Activated CD4-positive, alpha-beta T cell treated with anti-CD3 and anti-CD28 coated beads, Interleukin-2, Interleukin-4, amounts not matched to agents 100 ng/mL and 50 ng/mL, durations not matched to agents 16 hours and 8 hours (primary cell): ENCODE data around the gene LTO1.

Experiments used
- DNase-seq: peaks from one replicate; pipeline ENCODE4 v3.0.0-alpha.2; 2020; ENCODE audit warnings: low spot score

LTO1 gene

DNA sequence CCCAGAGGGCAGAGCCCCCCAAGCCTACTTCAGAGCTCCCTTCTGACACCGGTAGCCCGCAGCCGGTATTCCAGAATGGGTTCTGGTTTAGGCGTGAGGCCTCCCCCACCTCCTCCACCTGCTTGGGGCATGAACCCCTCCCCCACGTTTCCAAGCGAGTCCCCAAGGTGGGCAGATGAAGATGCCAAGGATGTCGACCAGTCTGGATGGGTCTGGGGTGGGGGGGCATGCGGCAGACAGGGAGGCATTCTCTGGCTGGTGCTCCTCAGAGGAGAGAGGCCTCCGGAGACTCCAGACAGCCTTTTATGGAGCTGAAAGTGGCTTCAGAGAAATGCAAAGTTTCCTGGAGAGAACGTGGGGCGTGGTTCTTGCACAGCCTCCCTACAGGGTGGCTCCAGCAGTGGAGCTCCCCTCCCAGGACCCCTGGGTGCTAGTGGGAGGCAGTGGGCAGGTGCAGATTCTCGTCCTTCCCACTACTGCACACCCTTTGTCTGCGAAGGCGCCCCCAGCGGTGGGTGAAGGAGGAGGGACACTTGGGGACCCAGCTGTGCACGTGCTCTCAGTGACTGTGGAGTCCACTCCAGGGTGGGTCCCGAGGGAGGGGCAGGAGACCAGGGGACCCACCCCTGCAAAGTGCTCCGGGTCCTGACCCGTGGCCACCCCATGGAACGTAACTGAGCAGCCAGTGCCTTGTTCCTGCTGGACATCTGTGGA lies 30.0 kb downstream of the LTO1 start:
- DNase-seq = no peak

- no peak for DNase-seq
Measured at GRCh38 chr11:69644071-69644961, 30.8 kb downstream of the LTO1 start.

GRCh38 chr11:69643646-69644045 lies 31.5 kb downstream of the LTO1 start:
- no peak for DNase-seq

GRCh38 chr11:69642913-69643632 lies 32.1 kb downstream of the LTO1 start:
- peak; percentile 68 for DNase-seq

DNA sequence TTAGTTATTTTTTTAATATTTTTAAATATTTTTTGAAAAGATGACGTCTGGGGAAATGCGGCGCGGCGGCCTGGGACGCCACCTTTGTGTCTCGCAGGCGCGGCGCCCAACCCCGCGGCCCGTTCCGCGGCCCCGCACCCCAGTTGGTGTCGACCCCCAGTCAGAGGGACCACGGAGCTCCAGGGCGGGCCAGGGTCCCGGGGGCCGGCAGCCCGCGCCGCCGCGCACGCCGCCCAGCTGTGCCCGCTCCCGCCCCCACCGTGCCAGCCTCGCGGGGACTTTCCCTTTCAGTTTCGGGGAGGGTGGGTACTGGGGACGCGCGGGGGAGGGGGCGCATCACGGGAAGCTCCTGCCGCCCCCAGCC lies 32.6 kb downstream of the LTO1 start:
- DNase-seq = no peak

- DNase-seq = no peak
Measured at GRCh38 chr11:69641681-69642548, 33.2 kb downstream of the LTO1 start.

- peak; percentile 13 for DNase-seq
Measured at GRCh38 chr11:69640995-69641581, 34.1 kb downstream of the LTO1 start, which contains the start of gene CCND1. CCND1 (plus strand) TSS chr11:69641156; CDS start chr11:69641314, 158 bp downstream.

GRCh38 chr11:69640260-69640994 lies 34.7 kb downstream of the LTO1 start:
- no peak for DNase-seq

GRCh38 chr11:69639831-69640230 lies 35.3 kb downstream of the LTO1 start:
- no peak for DNase-seq

DNA sequence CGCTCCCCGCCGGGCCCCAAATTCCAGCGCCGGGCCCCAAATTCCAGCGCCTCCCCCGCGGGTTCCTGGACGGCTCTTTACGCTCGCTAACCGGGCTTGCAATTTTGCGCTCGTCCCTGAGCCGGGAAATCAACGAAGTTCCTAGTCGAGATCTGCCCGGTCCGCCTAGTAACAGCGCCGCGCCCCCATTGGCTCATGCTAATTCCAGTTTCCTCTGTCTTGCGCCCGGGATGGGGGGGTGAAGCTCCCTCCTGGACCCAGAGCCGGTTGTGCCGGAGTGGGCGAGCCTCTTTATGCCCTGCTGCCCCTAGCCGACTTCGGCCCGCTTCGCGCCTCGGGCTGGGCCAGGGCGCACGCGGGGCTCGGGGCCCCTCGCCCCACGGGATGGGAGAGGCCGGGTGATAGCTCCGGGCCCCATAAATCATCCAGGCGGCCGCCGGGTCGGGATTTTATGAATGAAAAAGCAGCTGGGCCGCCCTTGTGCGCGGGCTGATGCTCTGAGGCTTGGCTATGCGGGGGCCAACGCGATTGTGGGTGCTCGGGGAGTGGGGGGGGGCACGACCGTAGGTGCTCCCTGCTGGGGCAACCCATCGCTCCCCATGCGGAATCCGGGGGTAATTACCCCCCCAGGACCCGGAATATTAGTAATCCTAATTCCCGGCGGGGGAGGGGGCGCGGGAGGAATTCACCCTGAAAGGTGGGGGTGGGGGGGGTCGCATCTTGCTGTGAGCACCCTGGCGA lies 36.0 kb downstream of the LTO1 start:
- DNase-seq = no peak

DNA sequence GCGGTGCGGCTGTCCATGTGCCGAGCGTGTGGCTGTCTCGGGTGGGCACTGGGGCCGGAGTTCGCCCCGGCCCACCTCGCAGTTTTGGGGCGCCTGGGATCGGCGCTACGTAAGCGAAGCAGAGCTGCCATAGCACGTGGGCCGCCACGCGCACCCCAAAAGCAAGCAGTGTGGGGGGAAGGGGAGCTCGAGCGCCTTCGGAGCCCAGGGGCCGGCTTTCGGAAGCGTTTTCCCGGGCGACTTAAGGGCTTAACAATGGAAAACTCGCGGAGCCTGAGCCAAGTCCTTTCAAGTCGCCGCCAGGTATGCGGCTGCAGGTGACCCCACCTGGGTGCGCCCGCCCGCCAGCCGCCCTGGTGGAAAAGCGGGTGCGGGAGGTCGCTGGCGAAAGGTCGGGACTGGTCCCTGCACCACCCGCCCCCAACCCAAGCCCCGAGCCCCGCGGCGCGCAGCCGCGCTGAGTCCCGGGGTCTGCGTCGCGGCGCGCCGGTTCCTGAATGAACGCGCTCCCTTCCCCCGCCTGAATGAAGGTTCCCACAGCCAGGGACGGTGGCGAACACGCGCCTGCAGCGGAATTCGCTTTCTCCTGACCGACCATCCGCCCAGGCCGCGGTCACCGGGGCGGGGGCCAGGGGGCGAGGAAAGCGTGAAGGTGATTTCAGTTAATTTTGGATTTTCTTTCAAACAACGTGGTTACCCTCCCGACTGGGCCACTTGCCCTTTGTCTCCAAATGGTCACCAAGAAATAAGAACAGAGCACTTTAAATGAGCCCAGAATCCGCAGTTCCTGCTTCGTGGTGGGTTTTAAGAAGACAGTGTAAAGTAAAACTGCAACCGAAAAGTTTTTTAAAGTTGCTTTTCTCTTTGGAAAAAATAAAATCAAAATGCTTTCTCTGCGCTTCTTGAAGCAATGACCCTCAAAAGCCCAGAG lies 36.9 kb downstream of the LTO1 start:
- DNase-seq = no peak

DNA sequence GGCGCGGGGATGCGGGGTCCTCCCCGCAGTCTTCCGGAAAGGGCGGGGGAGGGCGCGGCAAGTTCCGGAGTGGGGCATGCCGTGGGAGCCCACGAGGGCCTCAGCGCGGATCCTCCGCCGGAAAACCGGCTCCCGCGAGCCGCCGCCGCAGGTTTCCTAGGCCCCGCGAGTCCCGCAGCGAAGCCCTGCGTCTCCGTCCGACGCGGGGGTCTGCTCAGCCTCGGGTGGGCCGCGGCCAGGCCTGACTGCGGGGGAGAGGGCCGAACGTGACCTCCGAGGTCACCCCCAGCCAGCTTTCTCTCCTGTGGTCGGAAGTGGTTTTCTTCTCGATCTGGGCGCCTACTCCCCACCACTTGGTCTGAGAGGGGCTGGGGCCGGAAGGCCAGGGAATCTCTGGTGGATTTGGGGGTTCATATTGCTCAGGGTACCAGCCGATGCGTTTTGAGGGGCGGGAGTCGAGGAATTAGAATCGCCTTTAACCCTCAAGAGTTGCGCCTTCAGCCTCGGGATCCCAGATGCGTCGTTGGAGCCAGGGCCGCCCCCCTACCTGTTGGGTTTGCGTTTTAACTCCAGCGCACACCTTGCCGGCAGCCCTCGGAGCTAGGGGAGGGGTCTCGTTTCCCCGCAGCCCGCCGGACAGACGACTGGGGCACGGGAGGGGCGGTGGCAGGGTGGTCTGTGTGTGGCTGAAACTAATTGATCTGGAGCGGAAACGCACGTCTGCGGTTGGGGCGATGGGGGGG lies 37.8 kb downstream of the LTO1 start:
- DNase-seq = no peak

DNA sequence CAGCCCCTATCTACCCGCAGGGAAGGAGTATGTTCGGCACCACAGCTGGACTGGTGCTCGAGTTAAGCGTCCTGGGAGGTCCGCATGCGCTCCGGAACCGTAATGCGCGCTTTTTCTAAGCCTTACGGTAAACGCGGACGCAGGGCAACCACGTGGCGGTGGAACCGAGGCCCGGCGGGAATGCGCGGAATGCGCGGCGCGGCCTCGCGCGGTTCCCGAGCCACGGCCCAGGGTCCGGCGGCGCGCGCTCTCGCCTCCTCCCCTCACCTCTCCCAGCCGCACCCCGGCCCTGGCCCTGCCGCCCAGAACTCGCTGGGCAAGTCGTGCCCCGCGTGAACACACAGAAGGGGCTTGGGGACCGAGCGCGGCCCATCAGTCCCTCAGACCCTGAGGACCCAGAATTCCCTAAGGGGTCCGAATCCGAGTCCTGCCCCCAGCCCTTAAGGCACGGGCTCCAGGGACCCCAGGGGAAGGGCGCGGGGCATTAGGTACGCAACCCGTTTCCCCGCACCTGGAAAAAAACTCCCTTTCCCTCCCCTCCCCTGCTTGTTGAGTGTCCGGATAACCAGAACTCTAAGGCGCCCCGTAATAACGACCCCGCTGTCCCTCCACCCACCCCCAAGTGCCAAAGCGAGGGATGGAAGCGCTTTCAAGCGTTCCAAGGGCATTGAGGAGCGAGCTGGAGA lies 38.5 kb downstream of the LTO1 start:
- DNase-seq = no peak

GRCh38 chr11:69635804-69636511 lies 39.2 kb downstream of the LTO1 start:
- no peak for DNase-seq

- DNase-seq = no peak
Measured at GRCh38 chr11:69635195-69635594, 40.0 kb downstream of the LTO1 start.

DNA sequence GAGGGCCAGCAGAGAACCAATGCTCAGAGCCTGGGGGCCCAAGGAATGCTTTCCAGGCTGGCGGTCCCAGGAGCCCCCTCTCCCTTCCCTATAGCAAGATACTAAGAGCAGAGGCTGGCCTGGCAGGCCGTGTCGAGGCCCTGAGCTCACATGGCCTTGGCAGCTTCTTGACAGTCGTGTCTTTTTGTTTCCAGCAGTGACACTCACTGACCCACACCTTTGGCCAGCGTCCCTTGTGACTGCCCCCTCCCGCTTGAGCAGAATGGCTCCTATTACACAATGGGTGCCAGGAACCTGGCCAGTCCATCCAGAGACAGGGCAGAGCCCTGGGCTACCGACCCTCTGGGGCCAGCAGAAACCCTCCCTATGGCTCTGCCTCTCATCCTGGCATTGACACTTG lies 40.6 kb downstream of the LTO1 start:
- no peak for DNase-seq

DNA sequence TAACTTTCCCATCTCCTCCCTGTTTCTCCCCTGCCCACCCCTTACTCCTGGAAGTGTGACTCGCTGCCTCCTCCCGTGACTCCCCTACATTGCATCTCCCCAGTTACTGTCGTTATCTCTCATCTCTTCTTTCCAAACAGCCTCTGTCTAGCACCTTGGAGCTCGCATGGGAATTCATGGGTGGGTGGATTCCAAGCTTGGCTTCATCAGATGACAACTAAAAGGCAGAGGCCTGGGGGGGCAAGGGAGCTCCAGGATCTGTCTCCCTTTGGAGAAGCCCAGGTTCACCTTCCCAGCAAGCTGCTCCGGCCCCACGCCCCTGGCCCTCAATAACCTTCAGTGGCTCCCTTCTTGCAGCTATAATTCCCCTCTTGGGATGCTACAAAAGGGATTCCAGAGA lies 41.1 kb downstream of the LTO1 start:
- DNase-seq = no peak
